Fibroblast of lung (primary cell): ENCODE data around the gene TMCC2. TPM values are rescaled to one million over a fixed set of nuclear protein-coding genes. Genes with fewer than 3 reads are reported as not detected.

Experiments
- DNase-seq, 2 donors: peaks; one replicate each; pipeline versions ENCODE4 v3.0.0 to v3.0.0-alpha.2; 2010; ENCODE audit warnings: low read depth in 2 of 2
- H2AFZ ChIP-seq: 2 replicates; pipeline ENCODE4 v1.5.1; 2012; ENCODE audit warnings: low read length, control low read depth, inconsistent platforms
- H3K27ac ChIP-seq: 2 replicates; pipeline ENCODE4 v1.5.1; 2011; ENCODE audit warnings: low read length, control low read depth; ENCODE audit not compliant: insufficient read depth
- H3K27me3 ChIP-seq: 2 replicates; pipeline ENCODE4 v1.5.1; 2011; ENCODE audit warnings: mild to moderate bottlenecking, low read length; ENCODE audit not compliant: control insufficient read depth, insufficient read depth
- H3K36me3 ChIP-seq: 2 replicates; pipeline ENCODE4 v1.5.1; 2011; ENCODE audit warnings: low read length; ENCODE audit not compliant: control insufficient read depth, insufficient read depth
- H3K4me1 ChIP-seq: 2 replicates; pipeline ENCODE4 v1.5.1; 2011; ENCODE audit warnings: low read length; ENCODE audit not compliant: control insufficient read depth, insufficient read depth; ENCODE audit errors: extremely low read depth
- H3K4me2 ChIP-seq: 2 replicates; pipeline ENCODE4 v1.5.1; 2011; ENCODE audit warnings: low read length, control low read depth; ENCODE audit not compliant: insufficient read depth; ENCODE audit errors: extremely low read depth
- H3K4me3 ChIP-seq, 4 experiments: fragments of 200-600 bp in 1 of 4; sonication (generic) in 1 of 4; replicated peaks in 1 of 4; 2 replicates each; pipeline ENCODE4 v1.5.1; 2011 to 2016; ENCODE audit warnings: low read length in 4 of 4, low read depth in 3 of 4, mild to moderate bottlenecking in 3 of 4, control low read depth in 2 of 4, inconsistent platforms in 1 of 4, mixed read lengths in 1 of 4; ENCODE audit not compliant: insufficient read depth in 1 of 4; ENCODE audit errors: control extremely low read depth in 1 of 4
- H3K79me2 ChIP-seq: 2 replicates; pipeline ENCODE4 v1.5.1; 2012; ENCODE audit warnings: mild to moderate bottlenecking, low read length, inconsistent platforms; ENCODE audit not compliant: control insufficient read depth, insufficient read depth
- H3K9ac ChIP-seq: 2 replicates; pipeline ENCODE4 v1.5.1; 2011; ENCODE audit warnings: mild to moderate bottlenecking, low read length, control low read depth; ENCODE audit not compliant: insufficient read depth
- H3K9me3 ChIP-seq: 2 replicates; pipeline ENCODE4 v1.5.1; 2012; ENCODE audit warnings: low read depth, low read length; ENCODE audit not compliant: control insufficient read depth, insufficient read depth
- H4K20me1 ChIP-seq: 2 replicates; pipeline ENCODE4 v1.5.1; 2011; ENCODE audit warnings: low read length; ENCODE audit not compliant: control insufficient read depth, insufficient read depth; ENCODE audit errors: extremely low read depth
- CTCF ChIP-seq, 2 donors: IDR thresholded peaks in 1 of 2; conservative IDR thresholded peaks in 1 of 2; 1 replicate in 1 of 2; 2 replicates in 1 of 2; pipeline ENCODE4 v1.5.1; 2011 to 2012; ENCODE audit warnings: low read length in 2 of 2, control low read depth in 1 of 2, inconsistent platforms in 1 of 2, low read depth in 1 of 2, mild to moderate bottlenecking in 1 of 2
- EZH2 ChIP-seq: IDR thresholded peaks from 2 replicates; pipeline ENCODE4 v1.5.1; 2012; ENCODE audit warnings: low read length, control low read depth, mild to moderate bottlenecking; ENCODE audit errors: missing control alignments
- polyA plus RNA-seq, 2 donors: library from polyadenylated mRNA; depleted of rRNA in 1 of 2; stranded (reverse) in 1 of 2; unstranded in 1 of 2; fragments of >200 nt; gene quantifications; 2 replicates each; pipeline ENCODE4 v1.2.1, GENCODE V29; 2011 to 2012; ENCODE audit warnings: missing spikeins in 1 of 2
- total RNA-seq: library from RNA; depleted of rRNA; stranded (reverse); fragments of >200 nt; gene quantifications from 2 replicates; pipeline ENCODE4 v1.2.1, GENCODE V29; 2014

TMCC2 gene
- total and polyA plus RNA-seq, 2 donors (not counting 1 experiment from before 2014, with no cell fraction given), result 2.3 to 6.9 TPM

GRCh38 chr1:205301842-205302588 lies 74.3 kb downstream of the TMCC2 start:
- no peak overlapping the region for H3K4me3 ChIP-seq
- H3K9me3 ChIP-seq, result no peaks in the 10 kb centered on the region
- peak overlapping the region; percentile 44 for H3K4me2 ChIP-seq
- H3K27me3 ChIP-seq, result no peaks in the 10 kb centered on the region
- H3K4me1 ChIP-seq, result peaks cover 31% of the 10 kb centered on the region
- TF ChIP-seq CTCF (conservative IDR thresholded peaks at IDR 0.05 in 1 of 2, IDR thresholded peaks at IDR 0.05 in 1 of 2; ENCODE audit: low read depth in 1 of 2, low read length in 2 of 2) (no peak), EZH2 (no peak)
- peak overlapping the region; percentile 42 for H3K9ac ChIP-seq
- no peaks in the 10 kb centered on the region for H3K79me2 ChIP-seq
- no peak overlapping the region for H2AFZ ChIP-seq
- peak in 1 of 2 donors; percentile 69 for DNase-seq
- H3K27ac ChIP-seq, result peak overlapping the region; percentile 88
- peaks cover 25% of the 10 kb centered on the region for H3K36me3 ChIP-seq
- no peaks in the 10 kb centered on the region for H4K20me1 ChIP-seq

GRCh38 chr1:205303247-205303888 lies 75.6 kb downstream of the TMCC2 start:
- DNase-seq, result no peak
- TF ChIP-seq EZH2, result no peak
- no peak for TF ChIP-seq CTCF (conservative IDR thresholded peaks at IDR 0.05 in 1 of 2, IDR thresholded peaks at IDR 0.05 in 1 of 2; ENCODE audit: low read depth in 1 of 2, low read length in 2 of 2)
- no peak overlapping the region for H3K27ac ChIP-seq

GRCh38 chr1:205304046-205304694 lies 76.4 kb downstream of the TMCC2 start:
- no peak overlapping the region for H3K4me2 ChIP-seq
- no peaks in the 10 kb centered on the region for H4K20me1 ChIP-seq
- no peak overlapping the region for H3K9ac ChIP-seq
- H3K27me3 ChIP-seq, result no peaks in the 10 kb centered on the region
- H3K4me1 ChIP-seq, result peaks cover 20% of the 10 kb centered on the region
- peaks cover 35% of the 10 kb centered on the region for H3K36me3 ChIP-seq
- no peak overlapping the region for H3K27ac ChIP-seq
- H3K4me3 ChIP-seq, result no peak overlapping the region
- TF ChIP-seq EZH2, result no peak
- no peak for TF ChIP-seq CTCF (conservative IDR thresholded peaks at IDR 0.05 in 1 of 2, IDR thresholded peaks at IDR 0.05 in 1 of 2; ENCODE audit: low read depth in 1 of 2, low read length in 2 of 2)
- H2AFZ ChIP-seq, result no peak overlapping the region
- no peak for DNase-seq
- H3K9me3 ChIP-seq, result no peaks in the 10 kb centered on the region
- H3K79me2 ChIP-seq, result no peaks in the 10 kb centered on the region

More at GRCh38 chr1:205303247-205303888, 75.6 kb downstream of the TMCC2 start:
- Histone ChIP-seq H3K27me3 (no peaks in the 10 kb centered on the region), H3K4me3 (no peak overlapping the region), H3K4me1 (peaks cover 25% of the 10 kb centered on the region), H4K20me1 (no peaks in the 10 kb centered on the region), H3K4me2 (no peak overlapping the region), H3K36me3 (peaks cover 33% of the 10 kb centered on the region), H3K9me3 (no peaks in the 10 kb centered on the region), H2AFZ (no peak overlapping the region), H3K9ac (no peak overlapping the region), H3K79me2 (no peaks in the 10 kb centered on the region)
